ENCODE results near the gene BRD3.

BRD3 gene

DNA sequence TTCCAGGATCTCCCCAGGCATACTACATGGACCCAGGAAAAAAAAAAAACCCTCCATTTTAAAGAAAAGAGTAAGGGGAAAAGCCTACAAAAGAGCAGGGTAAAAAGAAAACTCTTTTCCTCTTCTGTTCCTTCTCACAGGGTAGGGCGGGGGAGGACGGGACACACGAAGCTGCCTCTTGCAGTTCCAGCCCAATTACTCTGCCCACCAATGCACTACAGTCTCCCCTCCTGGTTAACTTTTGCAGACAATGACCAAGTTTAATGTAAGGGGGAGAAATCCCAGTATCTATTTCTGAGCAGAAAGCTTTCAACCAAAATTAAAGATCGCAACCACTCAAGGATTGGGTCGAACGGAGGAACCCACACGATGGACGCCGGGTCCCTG, 1.3 kb downstream of the BRD3 start:
- DNase-seq, result no peak

DNA sequence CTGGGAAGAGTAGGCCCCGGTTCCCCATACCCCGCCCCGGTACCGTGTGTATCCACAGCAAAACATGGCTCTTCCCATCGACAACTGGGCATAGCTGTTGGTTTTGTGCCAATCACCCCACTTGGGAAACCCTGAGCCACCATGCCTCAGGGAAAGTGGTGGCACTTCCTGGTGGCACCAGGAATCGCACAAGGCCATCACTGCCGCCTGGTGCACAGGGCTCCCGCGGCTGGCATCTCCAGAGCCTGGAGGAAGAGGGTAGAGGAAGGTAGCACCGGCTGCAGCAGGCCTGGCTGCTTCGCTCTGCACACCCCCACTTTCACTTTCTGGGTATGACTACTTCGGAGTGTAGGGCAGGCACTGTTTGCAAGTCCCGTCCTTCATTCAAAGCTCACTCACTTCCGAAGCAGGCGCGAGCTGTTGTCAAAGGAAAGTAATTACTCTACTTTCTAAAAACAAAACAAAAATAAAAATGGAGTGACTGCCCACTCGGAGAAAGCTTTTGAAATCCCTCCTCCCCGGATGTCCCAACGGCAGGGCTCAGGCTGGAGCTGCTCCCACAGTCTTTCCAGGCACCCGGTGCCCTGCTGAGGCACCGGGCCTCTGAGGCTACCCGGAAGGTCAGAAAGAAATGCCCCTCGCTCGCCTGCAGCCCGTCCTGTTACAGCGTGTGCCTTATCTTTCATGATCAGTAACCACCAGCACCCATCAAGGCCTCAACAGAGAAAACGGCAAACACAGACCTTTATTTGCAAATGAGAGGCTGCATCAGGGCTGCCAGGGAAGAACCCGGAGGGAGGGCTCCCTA, 2.0 kb downstream of the BRD3 start:
- peak; percentile 55 for DNase-seq

- no peak for DNase-seq
Observed at GRCh38 chr9:134064711-134065110, 3.1 kb downstream of the BRD3 start.

DNA sequence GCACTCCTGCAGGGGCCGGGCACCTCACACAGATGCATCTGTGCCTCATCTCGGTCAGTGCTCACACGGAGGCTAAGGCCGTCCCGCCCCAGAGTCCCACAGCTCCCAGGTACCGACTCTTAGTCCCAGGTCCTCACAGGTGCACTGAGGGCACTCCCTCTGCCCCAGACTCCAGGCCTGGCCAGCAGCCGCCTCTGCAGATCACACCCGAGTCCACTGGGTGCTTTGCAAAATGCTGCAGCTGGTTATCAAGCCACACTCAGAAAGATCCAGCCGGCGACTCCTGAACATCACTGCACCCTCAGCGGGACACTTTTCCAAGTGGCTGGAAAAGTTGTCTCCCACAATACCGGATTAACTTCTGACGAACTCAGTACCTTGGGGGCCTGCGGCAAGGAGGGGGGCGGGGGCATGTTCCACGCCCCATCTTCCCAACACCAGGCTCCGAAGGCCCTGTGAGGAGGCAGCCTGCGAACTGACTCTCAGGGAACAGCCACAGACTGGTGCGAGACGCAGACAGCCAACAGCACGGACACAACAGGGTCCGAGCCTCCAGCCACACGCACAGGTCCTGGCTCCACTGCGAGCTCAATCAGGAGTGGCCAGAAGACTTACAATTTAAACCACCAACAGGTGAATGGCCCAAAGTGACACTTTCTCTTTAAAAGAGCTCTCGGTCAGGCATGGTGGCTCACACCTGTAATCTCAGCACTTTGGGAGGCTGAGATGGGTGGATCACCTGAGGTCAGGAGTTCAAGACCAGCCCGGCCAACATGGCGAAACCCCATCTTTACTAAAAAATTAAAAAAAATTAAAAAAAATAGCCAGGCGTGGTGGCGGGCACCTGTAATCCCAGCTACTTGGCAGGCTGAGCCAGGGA, 4.0 kb downstream of the BRD3 start:
- DNase-seq, result no peak

DNA sequence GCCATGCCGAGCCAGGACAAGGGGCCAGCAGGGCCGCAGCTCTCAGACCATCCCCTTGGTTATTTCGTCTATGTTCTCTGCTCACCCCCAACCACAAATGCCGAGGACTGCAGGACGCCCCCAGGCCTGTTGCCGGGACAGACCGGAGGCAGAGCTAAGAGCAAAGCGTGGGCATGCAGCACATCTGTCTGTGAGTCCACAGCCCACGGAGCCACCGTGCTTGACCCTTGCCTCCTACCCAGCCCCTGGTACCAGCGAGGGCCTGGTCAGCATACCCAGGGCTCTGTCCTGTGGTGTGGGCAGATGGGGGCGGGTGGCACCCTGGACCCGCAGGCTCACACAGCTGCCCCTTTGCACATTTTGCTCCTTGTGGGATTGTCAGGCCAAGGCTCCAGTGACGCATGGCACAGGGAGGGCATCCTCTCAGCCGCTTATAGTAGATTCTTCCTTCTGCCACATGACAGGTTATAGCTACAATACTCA, 4.7 kb downstream of the BRD3 start:
- DNase-seq, result no peak

- DNase-seq, result no peak
Observed at GRCh38 chr9:134062461-134063087, 5.3 kb downstream of the BRD3 start.

GRCh38 chr9:134061688-134062371, 6.0 kb downstream of the BRD3 start:
- no peak for DNase-seq

DNA sequence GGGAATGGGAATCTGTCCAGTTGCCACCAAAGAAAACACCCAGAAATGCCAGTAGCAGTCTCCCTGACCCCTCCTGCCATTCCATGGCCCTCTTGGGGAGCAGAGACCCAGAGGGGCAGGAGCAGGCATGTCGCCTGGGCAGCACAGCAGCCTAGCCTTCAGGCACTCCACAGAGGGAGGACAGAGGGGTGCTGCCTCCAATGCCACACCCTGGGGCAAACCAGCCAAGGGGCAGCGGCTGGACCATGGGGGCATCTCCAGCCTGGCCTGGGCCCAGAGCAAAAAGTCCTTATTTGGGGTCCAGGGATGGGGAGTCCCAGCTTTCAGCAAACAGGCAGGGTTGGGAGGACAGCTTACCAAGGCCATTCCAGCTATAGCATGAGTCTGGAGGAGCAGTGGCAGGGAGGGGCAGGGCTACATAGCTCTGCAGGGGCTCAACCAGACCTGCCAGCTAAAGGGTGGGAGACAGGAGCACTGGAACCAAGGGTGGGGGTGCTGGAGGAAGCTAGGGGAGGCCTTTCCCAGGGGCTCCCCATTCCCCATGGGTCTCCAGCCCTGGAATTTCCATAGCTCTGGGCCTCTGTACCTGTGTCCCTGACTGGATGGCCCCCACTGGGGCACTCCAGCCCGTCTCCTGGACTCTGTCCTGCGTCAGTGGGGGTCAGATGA, 6.7 kb downstream of the BRD3 start:
- DNase-seq, result no peak

- no peak for DNase-seq
Observed at GRCh38 chr9:134060546-134060945, 7.3 kb downstream of the BRD3 start.

DNA sequence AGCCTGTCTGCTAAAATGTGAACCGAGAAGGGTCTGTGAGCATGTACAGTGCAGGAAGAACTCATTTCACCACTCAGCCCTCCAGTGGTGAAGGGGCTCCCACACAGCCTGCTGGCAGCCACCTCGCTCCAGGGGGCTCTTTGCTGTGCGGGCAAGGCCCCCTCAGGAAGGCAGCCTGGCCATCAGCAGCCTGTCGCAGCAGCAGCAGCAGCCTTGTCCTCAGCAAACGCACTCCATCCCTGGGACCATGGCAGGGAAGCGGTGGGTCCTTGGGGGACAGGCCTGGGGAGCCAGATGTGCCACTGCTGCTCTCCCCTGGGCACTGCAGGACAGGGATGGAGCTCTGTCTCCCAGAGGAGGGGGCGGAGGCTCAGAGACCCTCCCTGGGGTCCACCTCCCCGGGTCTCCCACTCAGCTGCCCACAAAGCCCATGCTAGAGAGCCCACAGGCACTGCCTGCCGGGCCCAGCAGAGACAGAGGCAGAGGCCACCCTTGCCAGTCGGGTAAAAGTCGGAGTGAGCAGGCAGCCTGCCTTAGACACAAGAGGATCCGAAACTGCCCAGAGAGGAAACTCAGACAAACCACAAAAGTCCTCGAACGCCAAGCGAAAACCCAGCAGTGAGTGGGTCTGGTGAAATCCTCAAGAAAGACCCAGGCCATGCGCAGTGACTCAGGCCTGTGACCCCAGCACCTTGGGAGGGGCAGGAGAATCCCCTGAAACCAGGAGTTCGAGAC, 8.0 kb downstream of the BRD3 start:
- no peak for DNase-seq

DNA sequence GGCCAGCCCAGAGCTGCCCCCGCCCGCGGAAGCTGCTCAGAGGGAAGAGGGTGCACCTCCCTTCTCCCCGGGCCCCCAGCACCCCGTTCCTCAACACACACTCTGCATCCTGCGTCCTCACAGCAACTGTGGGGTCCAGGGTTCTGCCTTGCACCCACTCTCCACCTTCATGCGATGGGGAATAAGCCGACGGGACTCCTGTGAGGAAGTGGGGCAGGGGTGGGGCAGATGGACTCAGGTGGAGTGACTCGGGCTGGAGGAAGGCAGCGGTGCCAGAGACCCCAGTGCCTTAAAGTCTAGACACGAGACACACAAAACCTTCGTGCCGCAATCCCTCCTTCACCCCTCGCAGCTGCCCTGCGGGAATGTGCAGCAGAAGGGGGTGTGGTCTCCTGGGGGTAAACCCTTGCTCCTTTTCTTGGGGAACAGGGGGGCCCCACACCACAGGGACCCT, 8.6 kb downstream of the BRD3 start:
- peak; percentile 21 for DNase-seq

- peak; percentile 14 for DNase-seq
Observed at GRCh38 chr9:134058716-134059115, 9.1 kb downstream of the BRD3 start.

DNA sequence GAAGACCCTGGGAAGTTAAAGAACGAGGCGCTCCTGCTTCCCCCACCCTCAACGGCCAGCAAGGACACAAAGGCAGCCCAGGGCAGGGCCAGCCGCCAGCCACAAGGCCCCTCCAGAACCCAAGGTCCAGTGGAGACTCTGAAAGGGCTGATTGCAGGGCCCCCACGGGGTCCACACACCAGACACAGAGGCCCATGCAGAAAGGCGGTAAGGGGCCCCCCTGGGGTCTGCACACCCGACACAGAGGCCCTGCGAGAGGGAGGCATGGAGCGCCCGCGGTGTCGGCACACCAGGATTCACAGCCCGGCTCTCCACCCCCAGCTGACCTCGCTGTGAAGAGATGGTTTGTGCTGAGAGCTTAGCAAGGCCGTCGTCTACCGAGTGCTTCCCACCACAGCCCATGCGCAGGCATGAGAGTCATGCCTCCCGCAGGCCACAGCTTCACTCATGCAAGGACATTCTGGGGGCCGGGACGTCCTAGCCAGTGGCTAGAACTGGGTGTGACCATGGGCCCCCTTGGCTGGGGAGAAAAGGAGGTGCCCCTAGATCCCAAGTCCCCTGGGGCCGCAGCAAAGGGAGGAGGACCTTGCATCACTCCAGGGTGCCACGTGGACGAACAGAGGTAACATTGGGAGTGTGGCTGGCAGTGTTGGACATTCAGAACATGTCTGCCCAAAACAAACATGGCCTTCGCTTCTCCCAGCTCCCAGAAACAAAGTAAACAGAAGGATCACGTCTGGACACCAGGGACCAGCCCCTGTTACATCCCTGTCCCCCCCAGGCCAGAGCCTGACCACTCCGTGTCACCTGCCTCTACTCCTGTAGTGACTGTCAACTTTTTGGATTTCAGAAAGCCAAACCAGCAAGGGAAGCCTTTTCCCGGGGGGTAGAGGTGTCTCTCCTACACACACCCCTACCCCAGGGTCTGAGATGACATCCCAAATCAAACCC, 9.8 kb downstream of the BRD3 start:
- DNase-seq, result peak; percentile 25

- peak; percentile 27 for DNase-seq
Observed at GRCh38 chr9:134057307-134057657, 10.5 kb downstream of the BRD3 start.

DNA sequence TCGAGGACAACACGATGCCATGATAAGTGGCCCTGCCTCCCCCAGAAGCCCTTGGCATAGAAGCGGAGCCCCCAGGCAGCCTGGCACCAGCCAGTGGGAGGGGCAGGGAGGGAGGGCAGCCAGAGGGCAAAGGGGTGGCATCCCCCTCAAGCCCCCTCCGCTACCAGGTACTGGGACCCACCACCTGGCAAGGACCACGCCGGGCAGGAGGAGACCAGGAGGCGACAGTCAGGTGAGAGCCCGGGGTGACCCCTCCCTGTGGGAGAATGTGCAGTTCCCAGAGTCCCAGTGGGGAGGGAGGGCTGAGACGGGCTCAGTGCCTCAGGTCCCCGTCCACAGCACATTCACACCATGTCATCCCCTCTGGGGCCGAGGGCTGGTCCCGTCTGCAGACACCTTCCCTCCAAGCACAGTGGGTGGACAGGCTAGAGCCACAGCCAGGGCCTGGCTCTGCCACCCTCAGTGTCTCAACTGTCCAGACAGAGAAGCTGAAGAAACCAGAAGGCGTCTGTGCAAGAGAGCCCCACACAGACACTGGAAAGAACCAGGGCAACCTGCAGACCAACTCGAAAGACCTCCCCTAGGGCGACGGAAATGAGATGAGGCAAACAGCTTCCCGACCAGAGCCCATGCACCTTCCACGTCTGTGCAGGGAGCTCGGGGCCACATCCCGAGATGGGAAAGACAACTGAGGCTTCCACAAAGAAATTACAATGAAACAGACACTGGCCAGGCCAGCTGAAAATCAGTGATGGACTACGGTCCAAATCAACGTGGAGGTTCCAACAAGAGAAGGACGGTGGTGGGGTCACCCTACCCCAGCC, 11.1 kb downstream of the BRD3 start:
- peak; percentile 19 for DNase-seq

DNA sequence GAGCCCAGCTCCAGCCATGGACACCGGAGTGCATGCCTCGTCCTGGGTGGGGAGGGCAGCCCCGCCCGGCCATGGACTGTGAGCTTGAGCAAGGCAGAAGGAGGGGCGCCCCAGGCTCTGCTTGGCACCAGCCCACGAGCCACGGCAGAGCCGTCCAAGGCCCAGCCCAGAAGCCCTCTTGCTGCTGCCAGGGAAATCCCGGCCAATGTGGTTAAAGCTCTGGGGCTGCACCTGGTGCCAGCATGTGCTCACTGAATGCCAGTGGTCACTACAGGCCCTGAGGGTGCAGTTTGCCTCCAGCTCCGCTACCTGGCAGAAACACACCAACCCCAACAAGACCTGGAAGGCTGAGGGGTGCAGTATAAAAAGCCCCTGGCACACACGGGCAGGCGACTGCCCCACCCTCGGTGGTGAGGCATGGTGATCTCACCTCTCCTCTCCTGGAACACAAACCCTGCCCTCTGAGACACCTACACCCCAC, 11.8 kb downstream of the BRD3 start:
- peak; percentile 23 for DNase-seq

- peak; percentile 24 for DNase-seq
Observed at GRCh38 chr9:134054891-134055811, 12.7 kb downstream of the BRD3 start.
